Measurements from ENCODE around the gene TGIF1.

DNA sequence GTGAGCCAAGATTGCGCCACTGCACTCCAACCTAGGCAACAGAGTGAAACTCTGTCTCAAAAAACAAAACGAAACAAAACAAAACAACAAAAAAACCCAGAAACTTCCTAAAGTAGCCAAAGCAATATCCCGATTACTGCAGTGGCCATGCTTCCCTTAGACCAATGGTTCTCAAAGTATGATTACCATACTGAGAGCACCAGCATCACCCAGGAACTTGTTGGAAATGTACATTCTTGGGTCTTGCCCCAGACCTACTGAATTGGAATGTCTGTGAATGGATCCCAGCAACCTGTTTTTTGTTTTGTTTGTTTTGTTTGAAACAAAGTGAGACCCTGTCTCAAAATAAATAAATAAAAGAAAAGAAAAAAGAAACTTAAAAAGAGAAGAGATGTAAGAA, 41.9 kb upstream of the TGIF1 start:
- no peak for TF ChIP-seq POLR2A (IDR thresholded peaks at IDR 0.05)
- TF ChIP-seq, protein P1, sequence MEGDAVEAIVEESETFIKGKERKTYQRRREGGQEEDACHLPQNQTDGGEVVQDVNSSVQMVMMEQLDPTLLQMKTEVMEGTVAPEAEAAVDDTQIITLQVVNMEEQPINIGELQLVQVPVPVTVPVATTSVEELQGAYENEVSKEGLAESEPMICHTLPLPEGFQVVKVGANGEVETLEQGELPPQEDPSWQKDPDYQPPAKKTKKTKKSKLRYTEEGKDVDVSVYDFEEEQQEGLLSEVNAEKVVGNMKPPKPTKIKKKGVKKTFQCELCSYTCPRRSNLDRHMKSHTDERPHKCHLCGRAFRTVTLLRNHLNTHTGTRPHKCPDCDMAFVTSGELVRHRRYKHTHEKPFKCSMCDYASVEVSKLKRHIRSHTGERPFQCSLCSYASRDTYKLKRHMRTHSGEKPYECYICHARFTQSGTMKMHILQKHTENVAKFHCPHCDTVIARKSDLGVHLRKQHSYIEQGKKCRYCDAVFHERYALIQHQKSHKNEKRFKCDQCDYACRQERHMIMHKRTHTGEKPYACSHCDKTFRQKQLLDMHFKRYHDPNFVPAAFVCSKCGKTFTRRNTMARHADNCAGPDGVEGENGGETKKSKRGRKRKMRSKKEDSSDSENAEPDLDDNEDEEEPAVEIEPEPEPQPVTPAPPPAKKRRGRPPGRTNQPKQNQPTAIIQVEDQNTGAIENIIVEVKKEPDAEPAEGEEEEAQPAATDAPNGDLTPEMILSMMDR (IDR thresholded peaks at IDR 0.05), result no peak

Measured in Peyer's patch (tissue), 4 donors.